HG02763 (cell line): ENCODE data around the gene PRKRIP1.
A peak's percentile ranks its signal among the peaks of the same experiment; 100 is the strongest.
"Not testable (repeated sequence)": the region's sequence is repeated elsewhere in the genome, so short reads cannot be mapped to it uniquely, and the experiment has no call there.

Experiments used
- ATAC-seq: cut with Tn5 transposase; IDR thresholded peaks from one replicate; pipeline ENCODE4 v1.9.1; 2021; ENCODE audit warnings: mild to moderate bottlenecking, moderate library complexity; ENCODE audit not compliant: unreplicated experiment

PRKRIP1 gene

DNA sequence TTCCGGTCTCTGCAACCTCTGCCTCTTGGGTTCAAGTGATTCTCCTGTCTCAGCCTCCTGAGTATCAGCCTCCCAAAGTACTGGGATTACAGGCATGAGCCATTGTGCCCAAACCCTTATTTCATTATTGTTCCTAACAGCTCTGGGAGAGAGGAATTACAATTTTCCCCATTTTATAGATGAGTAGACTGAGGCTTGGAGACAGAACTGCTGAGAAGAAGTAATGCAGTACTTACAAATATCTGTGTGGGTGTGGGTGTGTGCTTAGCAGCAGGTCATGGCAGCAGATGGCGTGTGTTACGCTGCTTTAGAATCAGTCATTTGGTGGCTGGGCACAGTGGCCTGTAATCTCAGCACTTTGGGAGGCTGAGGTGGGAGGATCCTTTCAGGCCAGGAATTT, 7.4 kb downstream of the PRKRIP1 start:
- no peak for ATAC-seq

DNA sequence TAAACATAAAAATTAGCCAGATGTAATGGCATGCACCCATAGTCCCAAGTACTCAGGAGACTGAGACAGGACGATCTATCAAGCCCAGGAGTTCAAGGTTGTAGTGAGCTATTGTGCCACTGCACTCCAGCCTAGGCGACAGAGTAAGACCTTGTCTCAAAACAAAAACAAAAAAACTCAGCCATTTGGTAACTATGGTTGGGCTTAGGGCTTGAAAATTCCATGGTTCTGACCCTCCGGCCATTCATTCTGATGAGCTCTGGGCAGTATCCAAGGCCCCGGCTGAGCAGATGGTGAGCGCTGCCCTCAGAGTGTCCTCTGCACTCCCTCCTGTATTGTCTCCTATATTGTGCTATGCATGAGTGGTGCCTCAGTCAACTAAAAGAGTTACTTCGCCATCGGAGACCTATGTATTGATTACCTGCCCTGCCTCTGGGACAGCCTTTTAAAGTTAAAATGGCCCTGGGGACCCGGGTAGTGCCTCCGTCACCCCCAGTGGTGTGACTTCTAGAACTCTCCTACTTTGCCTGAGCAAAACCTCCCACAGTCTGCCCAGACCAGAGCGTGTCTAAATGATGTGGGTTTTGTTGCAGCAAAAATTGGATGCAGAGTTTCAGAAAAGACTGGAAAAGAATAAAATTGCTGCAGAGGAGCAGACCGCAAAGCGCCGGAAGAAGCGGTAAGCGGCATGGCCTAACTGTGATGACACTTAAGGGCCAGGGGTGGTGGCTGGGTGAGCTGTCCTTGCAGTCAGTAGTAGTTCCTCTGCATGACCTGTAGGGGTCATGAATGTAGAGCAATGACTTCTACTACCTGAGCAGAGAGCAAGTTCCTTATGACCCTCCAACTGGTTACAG, 8.1 kb downstream of the PRKRIP1 start:
- ATAC-seq: peak; percentile 62

DNA sequence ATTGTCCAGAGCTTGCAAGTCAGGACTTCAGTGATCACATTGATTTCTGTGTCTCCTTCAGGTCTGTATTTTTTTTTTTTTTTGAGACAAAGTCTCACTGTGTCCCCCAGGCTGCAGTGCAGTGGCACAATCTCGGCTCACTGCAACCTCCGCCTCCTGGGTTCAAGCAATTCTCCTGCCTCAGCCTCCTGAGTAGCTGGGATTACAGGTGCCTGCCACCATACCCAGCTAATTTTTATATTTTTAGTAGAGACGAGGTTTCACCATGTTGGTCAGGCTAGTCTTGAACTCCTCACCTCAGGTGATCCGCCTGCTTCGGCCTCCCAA, 8.7 kb downstream of the PRKRIP1 start:
- not testable (repeated sequence) for ATAC-seq

DNA sequence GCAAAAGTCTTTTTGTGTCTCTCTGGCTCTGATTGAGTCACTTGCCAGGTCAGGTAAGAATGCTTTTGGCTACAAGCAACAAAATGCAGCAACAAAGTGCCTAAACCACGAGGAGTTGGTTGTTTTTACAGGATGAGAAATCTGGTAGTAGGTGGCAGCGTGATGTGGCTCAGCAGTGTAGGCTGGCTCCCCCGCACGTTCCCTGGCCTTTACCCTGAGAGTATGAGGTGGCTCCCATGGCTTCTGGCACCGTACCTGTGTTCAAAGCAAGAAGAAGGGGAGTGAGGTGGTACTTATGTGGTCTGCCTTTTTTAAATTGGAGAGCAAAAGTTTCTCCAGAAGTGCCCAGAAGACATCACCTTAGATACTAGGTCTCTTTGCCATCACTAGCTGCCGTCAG, 11.7 kb downstream of the PRKRIP1 start:
- ATAC-seq: no peak

DNA sequence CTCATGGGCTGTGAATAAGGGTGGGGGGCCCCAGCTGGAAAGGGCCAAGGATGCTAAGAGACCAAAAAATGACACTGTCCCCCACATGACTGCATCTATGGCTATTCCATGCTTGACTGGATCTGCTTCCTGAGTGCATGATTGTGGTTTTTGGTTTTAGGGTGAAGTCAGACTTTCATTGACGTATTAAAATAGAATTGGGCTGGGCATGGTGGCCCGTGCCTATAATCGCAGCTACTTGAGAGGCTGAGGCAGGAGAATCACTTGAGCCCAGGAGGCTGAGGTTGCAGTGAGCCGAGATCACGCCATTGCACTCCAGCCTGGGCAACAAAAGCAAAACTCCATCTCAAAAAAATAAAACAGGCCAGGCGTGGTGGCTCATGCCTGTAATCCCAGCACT, 12.4 kb downstream of the PRKRIP1 start:
- not testable (repeated sequence) for ATAC-seq

- ATAC-seq: no peak
These were observed 13.2 kb downstream of the PRKRIP1 start for GRCh38 chr7:102409340-102409739.

- ATAC-seq: no peak
These were observed 14.0 kb downstream of the PRKRIP1 start for GRCh38 chr7:102410123-102410522.

GRCh38 chr7:102410918-102411317, 14.8 kb downstream of the PRKRIP1 start:
- no peak for ATAC-seq

- no peak for ATAC-seq
These were observed 16.4 kb downstream of the PRKRIP1 start for GRCh38 chr7:102412548-102412947.

- no peak for ATAC-seq
These were observed 16.9 kb downstream of the PRKRIP1 start for GRCh38 chr7:102413091-102413490.

GRCh38 chr7:102413611-102414010, 17.4 kb downstream of the PRKRIP1 start:
- no peak for ATAC-seq

DNA sequence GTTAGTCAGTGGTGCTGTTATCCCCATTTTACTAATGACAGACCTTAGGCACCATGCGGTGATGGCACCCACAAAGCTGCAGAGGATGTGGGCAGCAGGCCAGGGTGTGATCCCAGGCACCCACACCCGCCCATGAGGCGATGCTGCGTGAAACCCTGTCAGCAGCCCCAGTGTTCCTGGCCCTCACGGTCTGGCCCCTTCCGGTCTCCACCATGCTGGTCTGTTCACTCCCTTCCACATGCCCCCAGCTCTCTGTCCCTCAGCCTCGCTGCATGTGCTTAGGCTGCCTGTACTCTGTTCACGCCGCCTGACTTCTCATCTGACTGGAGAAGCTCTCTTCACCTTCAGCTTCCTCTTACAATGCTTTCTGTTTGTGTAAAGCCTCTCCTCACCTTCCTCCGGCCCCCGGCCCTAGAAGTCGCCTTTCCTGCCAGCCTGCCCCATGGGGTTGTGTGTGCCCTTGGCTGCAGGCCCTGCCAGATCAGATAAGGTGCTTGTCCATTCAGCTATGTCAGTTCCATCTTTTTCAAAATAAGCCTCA, 19.6 kb downstream of the PRKRIP1 start:
- ATAC-seq: no peak

- no peak for ATAC-seq
These were observed 20.2 kb downstream of the PRKRIP1 start for GRCh38 chr7:102416406-102416805.

DNA sequence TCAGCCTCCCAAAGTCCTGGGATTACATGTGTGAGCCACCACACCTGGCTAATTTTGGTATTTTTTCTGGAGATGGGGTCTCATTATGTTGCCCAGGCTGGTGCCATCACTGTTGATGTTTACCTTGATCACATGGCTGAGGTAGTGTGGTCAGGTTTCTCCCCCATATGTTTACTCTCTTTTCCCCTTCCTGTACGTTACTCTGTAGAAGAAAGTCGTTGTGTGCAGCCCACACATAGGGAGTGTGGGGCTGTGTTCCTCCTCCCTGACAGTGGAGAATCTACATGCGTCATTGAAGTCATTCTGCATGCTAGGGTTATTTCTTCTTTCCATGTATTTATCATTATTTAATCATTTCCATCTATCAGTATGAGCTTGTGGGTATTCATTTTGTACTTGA, 20.9 kb downstream of the PRKRIP1 start:
- ATAC-seq: no peak

DNA sequence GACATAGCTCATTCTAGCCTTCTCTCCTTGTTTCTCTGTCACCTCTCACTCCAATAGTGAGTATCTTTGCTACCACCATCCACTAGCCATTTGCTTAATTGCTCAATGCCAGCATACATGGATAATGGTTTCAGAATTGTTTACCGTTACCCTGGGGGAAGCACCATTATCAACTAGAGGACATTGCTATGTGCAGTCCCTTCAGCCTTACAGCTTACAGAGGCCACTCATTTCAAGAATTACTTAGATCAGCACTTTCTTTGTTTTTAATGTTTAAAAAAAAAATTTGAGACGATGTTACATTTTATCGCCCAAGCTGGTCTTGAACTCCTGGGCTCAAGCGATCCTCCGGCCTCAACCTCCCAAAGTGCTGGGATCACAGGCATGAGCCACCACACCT, 22.4 kb downstream of the PRKRIP1 start:
- no peak for ATAC-seq

GRCh38 chr7:102421706-102422240, 25.6 kb downstream of the PRKRIP1 start:
- ATAC-seq: no peak

DNA sequence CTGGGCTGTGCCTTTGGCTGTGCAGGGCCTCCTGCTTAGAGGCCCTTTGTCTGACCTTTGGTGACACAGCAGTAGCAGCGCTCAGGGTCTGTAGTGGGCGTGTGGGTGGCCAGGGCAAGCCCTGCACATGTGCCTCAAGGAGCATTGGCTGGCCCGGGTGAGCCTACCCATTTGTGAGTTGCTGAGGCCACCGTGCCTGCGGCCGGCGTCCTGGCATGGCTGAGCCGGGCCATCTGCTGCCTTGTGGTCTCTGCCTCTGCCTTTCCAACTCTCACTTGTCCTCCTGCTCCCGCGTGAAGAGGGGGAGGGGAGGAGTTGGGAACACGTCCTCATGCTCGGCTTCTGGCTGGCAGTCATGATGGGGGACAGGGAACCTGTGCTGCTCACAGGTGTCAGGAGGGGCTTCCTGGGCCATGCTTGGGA, 28.0 kb downstream of the PRKRIP1 start:
- no peak for ATAC-seq

DNA sequence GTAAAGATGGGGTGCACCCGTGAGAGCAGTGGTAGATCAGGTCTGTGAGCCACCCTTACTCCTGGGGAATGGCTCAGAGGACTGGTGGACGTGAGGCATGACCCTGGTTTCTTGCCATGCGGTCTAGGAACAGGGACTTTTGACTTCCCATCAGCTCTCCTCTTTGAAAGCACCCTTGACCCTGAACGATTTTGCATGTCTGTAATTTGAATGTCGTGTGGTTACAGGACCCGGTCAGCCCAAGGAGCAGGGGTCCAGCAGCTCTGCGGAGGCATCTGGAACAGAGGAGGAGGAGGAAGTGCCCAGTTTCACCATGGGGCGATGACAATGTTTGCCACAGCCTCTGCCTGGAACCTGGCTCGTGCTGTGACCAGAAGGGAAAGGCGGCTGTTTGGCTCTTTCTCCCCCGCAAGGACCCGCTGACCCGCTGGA, 28.6 kb downstream of the PRKRIP1 start:
- peak; percentile 33 for ATAC-seq

DNA sequence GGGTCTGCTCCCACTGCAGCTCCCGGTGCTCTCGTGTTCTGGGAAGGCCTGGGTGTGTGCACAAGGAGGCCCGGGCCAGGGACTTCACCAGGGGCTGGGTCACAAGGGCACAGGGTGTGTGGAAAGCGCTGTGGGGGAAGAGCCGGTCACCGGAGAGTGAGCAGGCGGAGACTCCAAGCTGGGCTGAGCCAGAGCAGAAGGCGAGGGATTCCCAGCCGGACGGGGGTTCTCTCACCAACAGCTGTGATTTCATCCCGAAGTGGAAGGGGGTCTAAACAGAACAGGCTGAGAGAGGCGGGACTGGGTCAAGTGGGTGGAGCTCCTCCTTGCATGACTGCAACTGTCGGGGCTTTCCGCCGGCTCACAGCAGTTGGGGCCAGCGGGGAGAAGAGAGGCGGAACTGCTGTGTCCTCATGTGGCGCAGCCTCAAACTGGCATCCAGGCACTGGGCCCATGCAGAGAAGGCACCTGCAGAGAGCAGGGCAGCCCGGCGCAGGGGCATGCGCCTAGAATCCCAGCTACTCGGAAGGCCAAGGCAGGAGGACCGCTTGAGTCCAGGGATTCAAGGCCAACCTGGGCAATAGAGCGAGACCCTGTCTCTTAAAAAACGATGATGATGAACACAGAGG, 29.6 kb downstream of the PRKRIP1 start:
- ATAC-seq: peak; percentile 60

DNA sequence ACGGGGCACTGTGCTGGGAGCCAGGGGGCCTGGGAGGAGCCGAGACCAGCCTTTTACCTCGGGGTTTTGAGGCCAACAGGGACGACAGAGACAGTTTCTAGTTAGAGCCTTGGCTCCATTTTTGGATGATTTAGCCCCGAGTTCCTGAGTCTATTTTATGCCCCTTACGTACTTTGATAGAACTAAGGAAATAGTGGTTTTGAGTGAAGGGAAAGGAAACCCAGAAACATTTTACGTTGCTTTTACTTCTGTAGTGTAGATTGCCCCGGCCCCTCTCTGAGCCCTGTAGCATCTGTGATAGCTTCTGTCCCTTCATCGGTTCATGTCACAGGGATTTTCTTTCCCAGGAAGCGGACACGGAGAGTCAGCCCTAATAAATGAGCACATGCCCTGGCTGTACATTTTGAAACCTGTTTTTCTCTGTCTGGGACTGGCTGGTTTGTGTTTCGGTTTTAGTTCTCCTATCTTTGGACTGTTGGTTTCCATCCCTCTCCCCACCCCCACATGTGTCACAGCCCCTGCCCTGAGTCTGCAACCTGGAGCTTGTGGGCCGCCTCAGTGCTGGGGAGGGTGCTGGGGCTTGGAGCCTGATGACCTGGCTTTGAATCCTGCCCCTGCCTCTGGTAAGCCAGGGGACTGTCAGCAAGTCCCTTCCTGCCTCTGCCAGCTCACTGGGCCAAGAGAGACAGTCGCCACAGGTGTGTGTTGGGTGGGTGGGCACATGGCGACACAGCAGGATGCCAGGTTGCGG, 30.3 kb downstream of the PRKRIP1 start:
- peak; percentile 43 for ATAC-seq

DNA sequence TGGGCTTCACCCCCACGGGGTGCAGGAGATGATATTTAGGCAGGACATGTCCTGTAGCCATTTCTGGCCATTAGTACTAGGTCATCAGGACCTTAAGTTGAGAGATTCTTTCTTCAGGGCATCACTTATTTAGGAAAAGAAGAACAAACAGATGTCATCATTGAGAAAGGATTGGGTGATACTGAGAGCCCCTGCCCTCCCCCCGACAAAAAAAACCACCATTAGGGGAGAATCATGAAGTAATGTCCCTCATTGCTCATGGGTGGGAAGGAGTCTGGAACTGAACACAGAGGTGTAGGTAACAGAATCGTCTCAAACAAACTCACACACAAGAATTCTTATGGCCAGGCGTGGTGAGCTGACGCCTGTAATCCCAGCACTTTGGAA, 30.8 kb downstream of the PRKRIP1 start:
- ATAC-seq: no peak
